Skeletal muscle tissue (tissue), 4 donors: Measurements from ENCODE around the gene CSF1. TPM values are rescaled to one million over a fixed set of nuclear protein-coding genes. Genes with fewer than 3 reads are reported as not detected.
"Not testable (repeated sequence)": the region's sequence is repeated elsewhere in the genome, so short reads cannot be mapped to it uniquely, and the experiment has no call there.

Experiments
- H3K27ac ChIP-seq: one replicate; pipeline ENCODE4 v1.7.0; 2013; ENCODE audit warnings: mild to moderate bottlenecking, low read depth, low read length, inconsistent platforms
- H3K27me3 ChIP-seq, 3 donors: one replicate each; pipeline ENCODE4 v1.7.0; 2013; ENCODE audit warnings: low read length in 3 of 3; ENCODE audit not compliant: control insufficient read depth in 3 of 3, insufficient read depth in 3 of 3
- H3K36me3 ChIP-seq, 3 donors: one replicate each; pipeline ENCODE4 v1.7.0; 2013; ENCODE audit warnings: low read length in 3 of 3; ENCODE audit not compliant: control insufficient read depth in 3 of 3, insufficient read depth in 3 of 3
- H3K4me1 ChIP-seq, 3 donors: one replicate each; pipeline ENCODE4 v1.7.0; 2013; ENCODE audit warnings: low read length in 3 of 3, mild to moderate bottlenecking in 3 of 3; ENCODE audit not compliant: control insufficient read depth in 3 of 3, insufficient read depth in 3 of 3
- H3K4me3 ChIP-seq, 3 donors: one replicate each; pipeline ENCODE4 v1.7.0; 2013; ENCODE audit warnings: low read length in 3 of 3
- H3K9ac ChIP-seq, 3 donors: one replicate each; pipeline ENCODE4 v1.7.0; 2013; ENCODE audit warnings: low read length in 3 of 3, mild to moderate bottlenecking in 3 of 3, moderate library complexity in 2 of 3, low read depth in 1 of 3
- H3K9me3 ChIP-seq, 3 donors: one replicate each; pipeline ENCODE4 v1.7.0; 2013; ENCODE audit warnings: low read length in 3 of 3; ENCODE audit not compliant: control insufficient read depth in 3 of 3
- total RNA-seq: library from RNA; depleted of rRNA; stranded (reverse); fragments of >200 nt; gene quantifications from one replicate; pipeline ENCODE4 v1.2.3, GENCODE V29; 2014
- donor health status: Osteomylitis.

The CSF1 gene
- total RNA-seq, 1 donor from 2014 or later = 7.3 TPM

GRCh38 chr1:109918671-109919070 is 8.0 kb downstream of the CSF1 start:
- Histone ChIP-seq H3K27me3 (no peaks in the 10 kb centered on the region), H3K9ac (no peak overlapping the region), H3K36me3 (peaks cover 74 to 91% (median 74%) of the 10 kb centered on the region in 3 donors), H3K27ac (no peak overlapping the region), H3K4me3 (no peak overlapping the region), H3K9me3 (no peaks in the 10 kb centered on the region), H3K4me1 (peaks cover 12 to 17% (median 13%) of the 10 kb centered on the region in 3 donors)

- Histone ChIP-seq H3K4me3 (no peak overlapping the region), H3K4me1 (peaks cover 5 to 10% (median 7%) of the 10 kb centered on the region in 3 donors), H3K9ac (no peak overlapping the region), H3K27ac (no peak overlapping the region), H3K9me3 (no peaks in the 10 kb centered on the region), H3K27me3 (no peaks in the 10 kb centered on the region), H3K36me3 (peaks cover 79 to 96% (median 80%) of the 10 kb centered on the region in 3 donors)
Measured at GRCh38 chr1:109919303-109919702, 8.7 kb downstream of the CSF1 start.

DNA sequence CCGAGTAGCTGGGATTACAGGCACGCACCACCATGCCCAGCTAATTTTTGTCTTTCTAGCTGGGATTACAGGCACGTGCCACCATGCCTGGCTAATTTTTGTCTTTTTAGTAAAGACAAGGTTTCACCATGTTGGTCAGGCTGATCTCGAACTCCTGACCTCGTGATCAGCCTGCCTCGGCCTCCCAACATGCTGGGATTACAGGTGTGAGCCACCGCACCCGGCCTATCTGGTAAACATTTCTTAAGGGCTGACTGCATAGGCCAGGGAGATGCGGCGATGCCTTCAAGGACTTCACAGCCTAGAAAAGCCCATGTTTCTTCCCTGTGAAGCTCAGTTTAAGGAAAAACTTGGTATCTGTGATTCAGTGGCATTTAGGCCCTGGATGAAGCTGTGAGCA is 9.7 kb downstream of the CSF1 start:
- not testable (repeated sequence) for H3K4me1 ChIP-seq, H3K27ac ChIP-seq, H3K4me3 ChIP-seq, H3K27me3 ChIP-seq, H3K9ac ChIP-seq, H3K9me3 ChIP-seq
- peaks cover 88 to 96% (median 89%) of the 10 kb centered on the region in 3 donors for H3K36me3 ChIP-seq

GRCh38 chr1:109922326-109922725 is 11.7 kb downstream of the CSF1 start:
- H3K36me3 ChIP-seq = peaks cover 85 to 93% (median 91%) of the 10 kb centered on the region in 3 donors

GRCh38 chr1:109923131-109923945 is 12.7 kb downstream of the CSF1 start:
- H3K9ac ChIP-seq = no peak overlapping the region
- H3K27me3 ChIP-seq = no peaks in the 10 kb centered on the region
- H3K4me3 ChIP-seq = no peak overlapping the region
- H3K27ac ChIP-seq = no peak overlapping the region
- no peaks in the 10 kb centered on the region for H3K9me3 ChIP-seq
- H3K36me3 ChIP-seq = peaks cover 78 to 83% (median 83%) of the 10 kb centered on the region in 3 donors
- peaks cover 14 to 22% (median 15%) of the 10 kb centered on the region in 3 donors for H3K4me1 ChIP-seq

More at GRCh38 chr1:109922326-109922725, 11.7 kb downstream of the CSF1 start:
- H3K27me3 ChIP-seq = no peaks in the 10 kb centered on the region
- H3K4me1 ChIP-seq = peaks cover 4 to 12% (median 5%) of the 10 kb centered on the region in 3 donors
- H3K9me3 ChIP-seq = no peaks in the 10 kb centered on the region
- H3K4me3 ChIP-seq = no peak overlapping the region
- no peak overlapping the region for H3K27ac ChIP-seq
- H3K9ac ChIP-seq = peak overlapping the region in 1 of 3 donors; percentile 25

DNA sequence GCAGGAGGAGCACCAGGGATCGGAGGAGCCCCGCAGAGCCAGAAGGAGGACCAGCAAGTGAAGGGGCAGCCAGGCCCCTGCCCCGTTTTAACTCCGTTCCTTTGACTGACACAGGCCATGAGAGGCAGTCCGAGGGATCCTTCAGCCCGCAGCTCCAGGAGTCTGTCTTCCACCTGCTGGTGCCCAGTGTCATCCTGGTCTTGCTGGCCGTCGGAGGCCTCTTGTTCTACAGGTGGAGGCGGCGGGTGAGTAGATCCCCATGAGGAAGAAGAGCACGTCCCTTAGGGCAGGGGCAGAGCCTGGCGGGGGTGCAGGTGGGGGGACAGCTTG is 13.3 kb downstream of the CSF1 start:
- peaks cover 20 to 28% (median 21%) of the 10 kb centered on the region in 3 donors for H3K4me1 ChIP-seq
- no peak overlapping the region for H3K27ac ChIP-seq
- H3K27me3 ChIP-seq = no peaks in the 10 kb centered on the region
- no peaks in the 10 kb centered on the region for H3K9me3 ChIP-seq
- H3K4me3 ChIP-seq = no peak overlapping the region
- no peak overlapping the region for H3K9ac ChIP-seq
- H3K36me3 ChIP-seq = peaks cover 77 to 81% (median 80%) of the 10 kb centered on the region in 3 donors

DNA sequence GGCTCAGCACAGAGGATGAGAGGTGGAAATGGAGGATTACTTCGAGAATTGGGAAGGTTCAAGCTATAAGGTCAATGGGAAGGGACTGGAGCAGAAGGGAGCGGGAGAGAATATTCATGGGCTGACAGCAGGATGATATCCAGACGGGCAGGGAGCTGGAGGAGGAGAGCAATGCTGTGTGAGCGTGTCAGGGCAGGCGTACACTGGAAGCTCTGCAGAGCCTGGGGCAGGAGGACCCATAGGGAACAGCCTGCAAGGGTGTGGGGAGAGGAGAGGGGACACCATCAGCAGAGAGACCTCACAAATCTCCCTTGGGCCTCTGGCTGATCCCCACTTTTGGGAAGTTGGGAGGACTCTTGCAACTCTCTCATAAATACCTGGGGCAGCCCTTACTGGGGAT is 13.7 kb downstream of the CSF1 start:
- peaks cover 24 to 32% (median 25%) of the 10 kb centered on the region in 3 donors for H3K4me1 ChIP-seq
- H3K27ac ChIP-seq = no peak overlapping the region

DNA sequence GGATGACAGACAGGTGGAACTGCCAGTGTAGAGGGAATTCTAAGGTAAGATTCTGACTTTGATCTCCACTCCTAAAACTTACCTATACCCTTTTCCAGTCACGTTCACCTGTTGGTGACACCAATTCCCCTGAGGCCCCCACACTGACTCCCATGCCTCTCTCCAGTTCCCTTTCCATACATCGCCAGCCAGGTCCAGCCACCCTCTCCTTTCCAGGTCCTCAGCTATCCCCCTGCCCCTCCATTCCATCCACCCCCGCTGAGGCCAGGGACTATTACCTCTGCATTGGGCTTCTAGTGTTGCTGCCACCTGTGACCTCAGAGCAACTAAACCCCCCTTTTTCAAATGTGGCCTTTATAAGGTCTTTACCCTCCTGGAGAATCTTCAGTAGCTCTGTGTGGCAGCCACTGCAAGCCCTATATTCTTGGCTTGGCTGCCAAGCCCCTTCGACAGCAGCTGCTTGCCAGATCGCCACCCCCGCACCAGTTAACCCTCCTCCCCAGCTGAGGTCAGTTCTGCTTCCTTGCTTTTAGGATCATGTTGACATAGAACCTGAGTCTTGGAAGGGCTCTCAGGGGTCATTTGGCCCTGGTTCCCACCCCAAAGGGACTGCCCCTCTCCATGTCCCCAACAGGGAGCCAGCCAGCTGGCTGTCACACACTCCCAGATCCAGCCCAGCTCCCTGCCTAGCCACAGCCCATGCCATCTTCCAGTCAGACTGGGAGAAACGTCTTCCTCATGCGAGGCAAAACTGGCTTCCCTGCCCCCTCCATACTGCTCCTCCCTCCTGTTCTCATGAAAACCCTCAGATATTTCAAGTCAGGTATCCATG is 14.7 kb downstream of the CSF1 start:
- no peak overlapping the region for H3K27ac ChIP-seq
- H3K9ac ChIP-seq = peak overlapping the region in 1 of 3 donors; percentile 16
- H3K27me3 ChIP-seq = no peaks in the 10 kb centered on the region
- H3K36me3 ChIP-seq = peaks cover 80 to 84% (median 81%) of the 10 kb centered on the region in 3 donors
- peaks cover 34 to 42% (median 36%) of the 10 kb centered on the region in 3 donors for H3K4me1 ChIP-seq
- H3K4me3 ChIP-seq = no peak overlapping the region
- H3K9me3 ChIP-seq = no peaks in the 10 kb centered on the region

More for the DNA sequence above, 13.7 kb downstream of the CSF1 start:
- H3K9me3 ChIP-seq = no peaks in the 10 kb centered on the region
- H3K4me3 ChIP-seq = no peak overlapping the region
- peaks cover 78 to 81% (median 80%) of the 10 kb centered on the region in 3 donors for H3K36me3 ChIP-seq
- H3K27me3 ChIP-seq = no peaks in the 10 kb centered on the region
- H3K9ac ChIP-seq = no peak overlapping the region

DNA sequence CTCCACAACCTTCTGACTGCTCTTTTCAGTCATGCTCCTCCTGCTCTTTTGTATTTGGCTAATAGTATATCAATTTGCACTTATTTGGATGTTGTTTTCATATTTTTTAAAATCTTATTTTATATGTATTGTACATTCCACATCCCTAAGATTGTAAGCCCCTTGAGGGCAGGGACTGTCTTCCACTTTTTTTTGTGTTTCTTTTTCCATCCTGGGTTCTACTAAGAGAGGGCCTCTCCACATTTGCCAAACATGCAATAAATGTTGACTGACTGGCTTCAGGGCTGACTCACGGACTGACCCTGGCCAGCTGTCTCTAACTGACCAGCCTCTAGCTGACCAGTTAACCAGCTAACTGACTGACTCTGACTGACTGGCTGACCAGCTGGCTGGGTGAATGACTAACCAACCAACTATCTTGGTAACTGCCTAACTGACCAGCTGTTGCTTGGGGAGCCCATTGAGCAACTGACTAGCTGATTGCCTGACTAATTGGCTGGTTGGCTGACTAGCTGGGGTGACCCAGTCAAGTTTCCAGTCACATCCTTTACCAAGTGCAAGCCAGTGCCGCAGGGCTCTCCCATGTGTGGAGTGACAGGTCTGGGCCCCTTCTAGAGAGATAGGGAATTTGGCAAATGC is 16.1 kb downstream of the CSF1 start:
- Histone ChIP-seq H3K36me3 (peaks cover 66 to 70% (median 67%) of the 10 kb centered on the region in 3 donors), H3K27me3 (no peaks in the 10 kb centered on the region), H3K4me3 (no peak overlapping the region), H3K27ac (peak overlapping the region; percentile 63), H3K9ac (no peak overlapping the region), H3K4me1 (peaks cover 43 to 52% (median 45%) of the 10 kb centered on the region in 3 donors), H3K9me3 (no peaks in the 10 kb centered on the region)
